HepG2 (cell line): ENCODE results near the gene SNRNP48. TPM values are rescaled to one million over a fixed set of nuclear protein-coding genes. Genes with fewer than 3 reads are reported as not detected.

ENCODE experiments used
- CBX5 ChIP-seq: sonication (generic); formaldehyde crosslinking; IDR thresholded peaks from 2 replicates; pipeline ENCODE4 v1.4.0; 2020; ENCODE audit warnings: missing genetic modification reagents, borderline replicate concordance
- DMAP1 ChIP-seq: IDR thresholded peaks from 2 replicates; pipeline ENCODE4 v1.6.1; 2016
- KAT7 ChIP-seq: IDR thresholded peaks from 2 replicates; pipeline ENCODE4 v1.6.1; 2018; ENCODE audit warnings: borderline replicate concordance, missing compliant biosample characterization
- KDM5A ChIP-seq: fragments of 200-600 bp; sonication (generic); IDR thresholded peaks from 2 replicates; pipeline ENCODE4 v1.7.0; 2018; ENCODE audit warnings: antibody characterized with exemption, mild to moderate bottlenecking, low read length, borderline replicate concordance
- LCORL ChIP-seq, 2 experiments: fragments of 450-650 bp in 1 of 2; sonication (generic) in 1 of 2; formaldehyde crosslinking in 1 of 2; IDR thresholded peaks; 2 replicates each; pipeline versions ENCODE4 v1.5.0 to v1.6.1; 2017 to 2020; ENCODE audit warnings: antibody characterized with exemption in 1 of 2, missing genetic modification reagents in 1 of 2
- MAFF ChIP-seq: IDR thresholded peaks from 2 replicates; pipeline ENCODE4 v1.6.1; 2011; ENCODE audit warnings: low read depth, low read length, improper control_type of control experiment
- MEF2D ChIP-seq: sonication (generic); formaldehyde crosslinking; IDR thresholded peaks from 2 replicates; pipeline ENCODE4 v1.5.1; 2020; ENCODE audit warnings: mild to moderate bottlenecking, missing genetic modification reagents
- MYPOP ChIP-seq: sonication (generic); formaldehyde crosslinking; IDR thresholded peaks from 2 replicates; pipeline ENCODE4 v1.8.1; 2023; ENCODE audit warnings: mild to moderate bottlenecking, moderate library complexity, missing genetic modification reagents
- SALL1 ChIP-seq: sonication (generic); formaldehyde crosslinking; IDR thresholded peaks from 2 replicates; pipeline ENCODE4 v1.8.0; 2022; ENCODE audit warnings: mild to moderate bottlenecking, missing genetic modification reagents
- ZNF317 ChIP-seq: sonication (generic); formaldehyde crosslinking; IDR thresholded peaks from 2 replicates; pipeline ENCODE4 v1.5.0; 2020; ENCODE audit warnings: mild to moderate bottlenecking, missing genetic modification reagents
- ZNF331 ChIP-seq: sonication (generic); formaldehyde crosslinking; IDR thresholded peaks from 2 replicates; pipeline ENCODE4 v1.4.0; 2020; ENCODE audit warnings: missing genetic modification reagents
- polyA plus RNA-seq, 8 experiments: library from polyadenylated mRNA; depleted of rRNA in 3 of 8; stranded (reverse) in 7 of 8; unstranded in 1 of 8; fragments of >200 nt; fragmentation: Illumina TruSeq in 4 of 8; extraction: Trizol in 4 of 8; gene quantifications; 2 replicates each; pipeline versions ENCODE4 v1.2.1 to v1.2.3, GENCODE V29; 2011 to 2016; ENCODE audit warnings: low read depth in 4 of 8, missing spikeins in 1 of 8, mixed read lengths in 1 of 8; ENCODE audit not compliant: insufficient read depth in 1 of 8
- total RNA-seq, 5 experiments: library from RNA; depleted of rRNA; stranded (reverse); fragments of >200 nt; fragmentation: Illumina TruSeq; extraction: Trizol; gene quantifications; 2 replicates each; pipeline ENCODE4 v1.2.3, GENCODE V29; 2016; ENCODE audit warnings: low read depth in 1 of 5
- TF ChIP-seq, protein P1 (sequence below): sonication (generic); formaldehyde crosslinking; IDR thresholded peaks from 2 replicates; pipeline ENCODE4 v1.8.1; 2023; ENCODE audit warnings: mild to moderate bottlenecking, missing genetic modification reagents, borderline replicate concordance
- TF ChIP-seq, protein P2 (sequence below): sonication (generic); formaldehyde crosslinking; IDR thresholded peaks from 2 replicates; pipeline ENCODE4 v1.5.1; 2020; ENCODE audit warnings: mild to moderate bottlenecking, missing genetic modification reagents, moderate library complexity

Gene SNRNP48
- total and polyA plus RNA-seq, 2 of the 13 experiments (the other 11 are each of a cell fraction or from before 2014, with no cell fraction given) = 17.5 to 47.5 TPM

DNA sequence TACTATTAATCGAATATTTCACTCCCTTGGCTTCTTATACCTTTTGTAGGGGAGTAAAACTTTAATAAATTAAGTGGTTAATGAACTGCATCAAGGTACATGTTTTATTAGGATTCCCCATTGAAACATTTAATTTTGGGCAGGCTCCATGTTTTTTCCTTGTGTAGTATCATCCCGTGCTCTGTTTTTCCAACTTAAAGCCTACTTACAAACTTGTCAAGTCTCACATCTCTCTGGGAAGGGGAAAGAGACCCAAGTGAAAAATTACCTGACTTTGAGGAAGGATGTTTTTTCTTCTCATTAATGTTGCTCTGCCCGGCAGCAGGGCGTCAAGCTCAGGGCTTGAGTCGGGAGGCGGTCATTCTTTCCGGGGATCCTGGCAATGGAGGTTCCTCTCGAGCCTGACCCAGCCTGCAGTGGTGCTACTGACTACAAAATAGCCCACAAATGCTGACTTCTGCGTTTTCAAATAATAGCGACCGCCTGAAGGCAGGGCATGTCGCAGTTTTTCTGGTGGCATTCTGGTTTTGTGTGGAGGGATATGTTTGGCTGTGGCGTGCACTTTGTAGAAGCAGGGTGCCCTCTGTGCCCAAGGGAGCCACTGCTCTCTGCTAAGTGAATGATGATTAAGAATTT, 46.1 kb upstream of the SNRNP48 start (continued):
- TF ChIP-seq ZNF317 (0 out of 2 replicates have a peak, but pooled peaks have one; percentile 18), MYPOP (CRISPR knock-in tag) (0 out of 2 replicates have a peak, but pooled peaks have one; percentile 44), KDM5A (peak; percentile 23; the same call in 1 of the 2 replicates), KAT7 (CRISPR knock-in tag) (peak; percentile 77; the same call in 1 of the 2 replicates), DMAP1 (CRISPR knock-in tag) (0 out of 2 replicates have a peak, but pooled peaks have one; percentile 29), CBX5 (peak; percentile 49; the same call in 1 of the 2 replicates), MEF2D (CRISPR knock-in tag) (0 out of 2 replicates have a peak, but pooled peaks have one; percentile 27), LCORL (IDR thresholded peaks at IDR 0.05) (no peak), LCORL (CRISPR knock-in tag; IDR thresholded peaks at IDR 0.05) (peak; percentile 23; the same call in 1 of the 2 replicates), SALL1 (CRISPR knock-in tag) (peak; percentile 50; the same call in 1 of the 2 replicates), ZNF331 (CRISPR knock-in tag) (0 out of 2 replicates have a peak, but pooled peaks have one; percentile 30), MAFF (peak; percentile 81)
- TF ChIP-seq, protein P1, sequence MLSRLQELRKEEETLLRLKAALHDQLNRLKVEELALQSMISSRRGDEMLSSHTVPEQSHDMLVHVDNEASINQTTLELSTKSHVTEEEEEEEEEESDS (CRISPR knock-in tag) = no peak
- TF ChIP-seq, protein P2, sequence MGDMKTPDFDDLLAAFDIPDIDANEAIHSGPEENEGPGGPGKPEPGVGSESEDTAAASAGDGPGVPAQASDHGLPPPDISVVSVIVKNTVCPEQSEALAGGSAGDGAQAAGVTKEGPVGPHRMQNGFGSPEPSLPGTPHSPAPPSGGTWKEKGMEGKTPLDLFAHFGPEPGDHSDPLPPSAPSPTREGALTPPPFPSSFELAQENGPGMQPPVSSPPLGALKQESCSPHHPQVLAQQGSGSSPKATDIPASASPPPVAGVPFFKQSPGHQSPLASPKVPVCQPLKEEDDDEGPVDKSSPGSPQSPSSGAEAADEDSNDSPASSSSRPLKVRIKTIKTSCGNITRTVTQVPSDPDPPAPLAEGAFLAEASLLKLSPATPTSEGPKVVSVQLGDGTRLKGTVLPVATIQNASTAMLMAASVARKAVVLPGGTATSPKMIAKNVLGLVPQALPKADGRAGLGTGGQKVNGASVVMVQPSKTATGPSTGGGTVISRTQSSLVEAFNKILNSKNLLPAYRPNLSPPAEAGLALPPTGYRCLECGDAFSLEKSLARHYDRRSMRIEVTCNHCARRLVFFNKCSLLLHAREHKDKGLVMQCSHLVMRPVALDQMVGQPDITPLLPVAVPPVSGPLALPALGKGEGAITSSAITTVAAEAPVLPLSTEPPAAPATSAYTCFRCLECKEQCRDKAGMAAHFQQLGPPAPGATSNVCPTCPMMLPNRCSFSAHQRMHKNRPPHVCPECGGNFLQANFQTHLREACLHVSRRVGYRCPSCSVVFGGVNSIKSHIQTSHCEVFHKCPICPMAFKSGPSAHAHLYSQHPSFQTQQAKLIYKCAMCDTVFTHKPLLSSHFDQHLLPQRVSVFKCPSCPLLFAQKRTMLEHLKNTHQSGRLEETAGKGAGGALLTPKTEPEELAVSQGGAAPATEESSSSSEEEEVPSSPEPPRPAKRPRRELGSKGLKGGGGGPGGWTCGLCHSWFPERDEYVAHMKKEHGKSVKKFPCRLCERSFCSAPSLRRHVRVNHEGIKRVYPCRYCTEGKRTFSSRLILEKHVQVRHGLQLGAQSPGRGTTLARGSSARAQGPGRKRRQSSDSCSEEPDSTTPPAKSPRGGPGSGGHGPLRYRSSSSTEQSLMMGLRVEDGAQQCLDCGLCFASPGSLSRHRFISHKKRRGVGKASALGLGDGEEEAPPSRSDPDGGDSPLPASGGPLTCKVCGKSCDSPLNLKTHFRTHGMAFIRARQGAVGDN = peak; percentile 56; the same call in 1 of the 2 replicates
